HepG2 (cell line): ENCODE data around the gene SS18L1. TPM values are rescaled to one million over a fixed set of nuclear protein-coding genes. Genes with fewer than 3 reads are reported as not detected.

Source experiments
- ARNT ChIP-seq: fragments of 450-650 bp; IDR thresholded peaks from 2 replicates; pipeline ENCODE4 v1.6.1; 2017
- ATAD3A ChIP-seq: sonication (generic); formaldehyde crosslinking; IDR thresholded peaks from 2 replicates; pipeline ENCODE4 v1.4.0; 2020; ENCODE audit warnings: missing genetic modification reagents
- BHLHE40 ChIP-seq: IDR thresholded peaks from 2 replicates; pipeline ENCODE4 v1.6.1; 2011; ENCODE audit warnings: low read length, improper control_type of control experiment
- DPF2 ChIP-seq: sonication (generic); formaldehyde crosslinking; IDR thresholded peaks from 2 replicates; pipeline ENCODE4 v1.4.0; 2020; ENCODE audit warnings: mild to moderate bottlenecking, low read depth, missing genetic modification reagents, borderline replicate concordance
- EHMT2 ChIP-seq: fragments of 200-600 bp; sonication (generic); IDR thresholded peaks from 2 replicates; pipeline ENCODE4 v1.7.0; 2017; ENCODE audit warnings: antibody characterized with exemption, low read depth, low read length, borderline replicate concordance
- EZH2 ChIP-seq: conservative IDR thresholded peaks from 2 replicates; pipeline ENCODE4 v1.6.1; 2012; ENCODE audit warnings: mild to moderate bottlenecking, low read depth, low read length, moderate library complexity
- GATAD1 ChIP-seq: IDR thresholded peaks from 2 replicates; pipeline ENCODE4 v1.6.1; 2016; ENCODE audit warnings: missing genetic modification reagents, missing compliant biosample characterization
- GFI1 ChIP-seq: sonication (generic); formaldehyde crosslinking; IDR thresholded peaks from 2 replicates; pipeline ENCODE4 v1.5.0; 2020; ENCODE audit warnings: missing genetic modification reagents, mild to moderate bottlenecking, borderline replicate concordance
- HNF4A ChIP-seq: sonication (generic); formaldehyde crosslinking; IDR thresholded peaks from 2 replicates; pipeline ENCODE4 v1.4.0; 2020; ENCODE audit warnings: missing genetic modification reagents
- HOXA3 ChIP-seq: sonication (generic); formaldehyde crosslinking; IDR thresholded peaks from 2 replicates; pipeline ENCODE4 v1.5.0; 2020; ENCODE audit warnings: missing genetic modification reagents
- IRX3 ChIP-seq: sonication (generic); formaldehyde crosslinking; IDR thresholded peaks from 2 replicates; pipeline ENCODE4 v1.8.1; 2023; ENCODE audit warnings: mild to moderate bottlenecking, low read depth, missing genetic modification reagents, borderline replicate concordance
- KLF11 ChIP-seq: IDR thresholded peaks from 2 replicates; pipeline ENCODE4 v1.6.1; 2016; ENCODE audit warnings: missing compliant biosample characterization
- MAFG ChIP-seq: sonication (generic); formaldehyde crosslinking; IDR thresholded peaks from 2 replicates; pipeline ENCODE4 v1.5.1; 2020; ENCODE audit warnings: mild to moderate bottlenecking, missing genetic modification reagents
- MAFK ChIP-seq, 2 experiments: IDR thresholded peaks in 1 of 2; conservative IDR thresholded peaks in 1 of 2; 2 replicates each; pipeline ENCODE4 v1.6.1; 2011; ENCODE audit warnings: improper control_type of control experiment in 2 of 2, low read length in 2 of 2
- MBNL3 ChIP-seq: fragments of 250-450 bp; sonication (Bioruptor Pico); conservative IDR thresholded peaks from 2 replicates; pipeline ENCODE4 v1.8.0; 2022; ENCODE audit warnings: mild to moderate bottlenecking, inconsistent platforms
- MIER2 ChIP-seq: IDR thresholded peaks from 2 replicates; pipeline ENCODE4 v1.6.1; 2016; ENCODE audit warnings: missing biosample characterization, missing genetic modification reagents
- MXI1 ChIP-seq: IDR thresholded peaks from 3 replicates; pipeline ENCODE4 v1.6.1; 2012; ENCODE audit warnings: low read depth, low read length, inconsistent platforms, borderline replicate concordance
- NCOA1 ChIP-seq: sonication (generic); formaldehyde crosslinking; IDR thresholded peaks from 2 replicates; pipeline ENCODE4 v1.9.0; 2021; ENCODE audit warnings: missing genetic modification reagents
- SALL1 ChIP-seq: sonication (generic); formaldehyde crosslinking; IDR thresholded peaks from 2 replicates; pipeline ENCODE4 v1.8.0; 2022; ENCODE audit warnings: mild to moderate bottlenecking, missing genetic modification reagents
- TFAP4 ChIP-seq: sonication (generic); IDR thresholded peaks from 2 replicates; pipeline ENCODE4 v1.6.1; 2016; ENCODE audit warnings: low read depth, borderline replicate concordance
- ZBTB7A ChIP-seq: sonication (generic); formaldehyde crosslinking; IDR thresholded peaks from 2 replicates; pipeline ENCODE4 v1.8.0; 2022; ENCODE audit warnings: mild to moderate bottlenecking, missing genetic modification reagents
- ZC3H4 ChIP-seq: sonication (generic); formaldehyde crosslinking; IDR thresholded peaks from 2 replicates; pipeline ENCODE4 v1.4.0; 2020; ENCODE audit warnings: missing genetic modification reagents, borderline replicate concordance
- ZEB1 ChIP-seq: IDR thresholded peaks from 2 replicates; pipeline ENCODE4 v1.6.1; 2012; ENCODE audit warnings: mild to moderate bottlenecking, low read depth, inconsistent platforms; ENCODE audit not compliant: insufficient replicate concordance
- ZNF232 ChIP-seq: sonication (generic); formaldehyde crosslinking; IDR thresholded peaks from 2 replicates; pipeline ENCODE4 v1.4.0; 2020; ENCODE audit warnings: missing genetic modification reagents, borderline replicate concordance
- ZNF253 ChIP-seq: sonication (generic); formaldehyde crosslinking; IDR thresholded peaks from 2 replicates; pipeline ENCODE4 v1.8.0; 2022; ENCODE audit warnings: mild to moderate bottlenecking, missing genetic modification reagents, borderline replicate concordance
- ZNF549 ChIP-seq: sonication (generic); formaldehyde crosslinking; IDR thresholded peaks from 2 replicates; pipeline ENCODE4 v1.5.0; 2020; ENCODE audit warnings: missing genetic modification reagents
- ZNF782 ChIP-seq: sonication (generic); formaldehyde crosslinking; IDR thresholded peaks from 2 replicates; pipeline ENCODE4 v1.4.0; 2020; ENCODE audit warnings: missing genetic modification reagents, mild to moderate bottlenecking, borderline replicate concordance
- ZSCAN25 ChIP-seq: sonication (generic); formaldehyde crosslinking; IDR thresholded peaks from 2 replicates; pipeline ENCODE4 v1.8.0; 2022; ENCODE audit warnings: mild to moderate bottlenecking, missing genetic modification reagents
- polyA plus RNA-seq, 8 experiments: library from polyadenylated mRNA; depleted of rRNA in 3 of 8; stranded (reverse) in 7 of 8; unstranded in 1 of 8; fragments of >200 nt; fragmentation: Illumina TruSeq in 4 of 8; extraction: Trizol in 4 of 8; gene quantifications; 2 replicates each; pipeline versions ENCODE4 v1.2.1 to v1.2.3, GENCODE V29; 2011 to 2016; ENCODE audit warnings: low read depth in 4 of 8, missing spikeins in 1 of 8, mixed read lengths in 1 of 8; ENCODE audit not compliant: insufficient read depth in 1 of 8
- total RNA-seq, 5 experiments: library from RNA; depleted of rRNA; stranded (reverse); fragments of >200 nt; fragmentation: Illumina TruSeq; extraction: Trizol; gene quantifications; 2 replicates each; pipeline ENCODE4 v1.2.3, GENCODE V29; 2016; ENCODE audit warnings: low read depth in 1 of 5

The SS18L1 gene
- total and polyA plus RNA-seq, 2 of the 13 experiments (the other 11 are each of a cell fraction or from before 2014, with no cell fraction given), result 17.8 to 27.6 TPM

GRCh38 chr20:62216636-62217566 lies 73.3 kb downstream of the SS18L1 start (continued):
- TF ChIP-seq MBNL3 (CRISPR knock-in tag), result no peak
- TF ChIP-seq ARNT, result no peak
- no peak for TF ChIP-seq EHMT2
- TF ChIP-seq BHLHE40, result peak; percentile 6; the same call in 1 of the 2 replicates
- TF ChIP-seq MXI1, result no peak
- 0 out of 2 replicates have a peak, but pooled peaks have one; percentile 0 for TF ChIP-seq EZH2
- TF ChIP-seq TFAP4, result peak; percentile 87; the same call in 1 of the 2 replicates
- no peak for TF ChIP-seq NCOA1
- no peak for TF ChIP-seq ATAD3A
- 0 out of 2 replicates have a peak, but pooled peaks have one; percentile 11 for TF ChIP-seq MAFG (CRISPR knock-in tag)
- TF ChIP-seq HOXA3 (CRISPR knock-in tag), result no peak
- TF ChIP-seq ZNF253 (CRISPR knock-in tag), result no peak
- 0 out of 2 replicates have a peak, but pooled peaks have one; percentile 38 for TF ChIP-seq ZBTB7A
- TF ChIP-seq ZNF549 (CRISPR knock-in tag), result no peak
- TF ChIP-seq GFI1 (CRISPR knock-in tag), result no peak
- TF ChIP-seq SALL1, result 0 out of 2 replicates have a peak, but pooled peaks have one; percentile 16
- TF ChIP-seq KLF11 (CRISPR knock-in tag), result no peak
- TF ChIP-seq GATAD1 (CRISPR knock-in tag), result no peak
- no peak for TF ChIP-seq ZC3H4 (CRISPR knock-in tag)
- no peak for TF ChIP-seq ZEB1
- TF ChIP-seq DPF2 (CRISPR knock-in tag), result no peak
- TF ChIP-seq IRX3 (CRISPR knock-in tag), result no peak
- TF ChIP-seq ZSCAN25 (CRISPR knock-in tag), result peak; percentile 62; the same call in 1 of the 2 replicates
- TF ChIP-seq HNF4A (CRISPR knock-in tag), result 0 out of 2 replicates have a peak, but pooled peaks have one; percentile 11
- no peak for TF ChIP-seq ZNF782
- no peak for TF ChIP-seq MAFK (conservative IDR thresholded peaks at IDR 0.05 in 1 of 2, IDR thresholded peaks at IDR 0.05 in 1 of 2; ENCODE audit: low read length in 2 of 2)
- TF ChIP-seq ZNF232 (CRISPR knock-in tag), result no peak
- no peak for TF ChIP-seq MIER2
